Esophagus muscularis mucosa (tissue), 4 donors: ENCODE data around the gene BCHE. TPM values are rescaled to one million over a fixed set of nuclear protein-coding genes. Genes with fewer than 3 reads are reported as not detected.

ENCODE experiments used
- DNase-seq: peaks from one replicate; pipeline ENCODE4 v3.0.0-alpha.2; 2017; ENCODE audit errors: extremely low spot score
- H3K27ac ChIP-seq, 4 donors: fragments of 200-600 bp; sonication (generic); replicated peaks in 1 of 4; 1 replicate in 3 of 4; 2 replicates in 1 of 4; pipeline ENCODE4 v1.5.1; 2016 to 2019; ENCODE audit warnings: mild to moderate bottlenecking in 1 of 4
- H3K27me3 ChIP-seq, 4 donors: fragments of 200-600 bp; sonication (generic); one replicate each; pipeline versions ENCODE4 v1.5.1 to v1.6.0; 2016 to 2019
- H3K36me3 ChIP-seq, 4 donors: fragments of 200-600 bp; sonication (generic); one replicate each; pipeline ENCODE4 v1.5.1; 2016 to 2019
- H3K4me1 ChIP-seq, 4 donors: fragments of 200-600 bp; sonication (generic); one replicate each; pipeline ENCODE4 v1.5.1; 2016 to 2019
- H3K4me3 ChIP-seq, 4 donors: fragments of 200-600 bp; sonication (generic); 1 replicate in 2 of 4; 2 replicates in 2 of 4; pipeline ENCODE4 v1.5.1; 2016 to 2019; ENCODE audit warnings: mild to moderate bottlenecking in 4 of 4, moderate library complexity in 1 of 4
- H3K9me3 ChIP-seq, 4 donors: fragments of 200-600 bp; sonication (generic); 1 replicate in 3 of 4; 2 replicates in 1 of 4; pipeline ENCODE4 v1.5.1; 2016 to 2019
- EP300 ChIP-seq: sonication (generic); formaldehyde crosslinking; IDR thresholded peaks from one replicate; pipeline ENCODE4 v1.6.1; 2017; ENCODE audit warnings: antibody characterized with exemption
- POLR2A ChIP-seq: fragments of 450-650 bp; IDR thresholded peaks from one replicate; pipeline ENCODE4 v1.6.1; 2017; ENCODE audit warnings: antibody characterized with exemption, moderate library complexity, mild to moderate bottlenecking, low read depth
- POLR2AphosphoS5 ChIP-seq, 2 donors: sonication (generic); formaldehyde crosslinking; IDR thresholded peaks; one replicate each; pipeline ENCODE4 v1.6.1; 2017; ENCODE audit warnings: antibody characterized with exemption in 2 of 2
- WGBS: methylation state at CpG from one replicate; pipeline ENCODE4 v1.1.5; 2018; 5-methylcytosine and 5-hydroxymethylcytosine counted together
- intact Hi-C: fragments of 100-400 bp; cut with DNase I; formaldehyde crosslinking; loops from one replicate; pipeline ENCODE4 v1.15.1; 2023
- total RNA-seq, 4 donors: library from RNA; depleted of rRNA; stranded (reverse); fragments of >200 nt; gene quantifications; one replicate each; pipeline versions ENCODE4 v1.1.0 to v1.2.1, GENCODE V29; 2016
- TF ChIP-seq, protein P1 (sequence below), 3 experiments: fragments of 200-600 bp in 2 of 3; fragments of 450-650 bp in 1 of 3; sonication (generic) in 2 of 3; IDR thresholded peaks; one replicate each; pipeline ENCODE4 v1.5.1; 2017 to 2019; ENCODE audit warnings: antibody characterized with exemption in 3 of 3, mild to moderate bottlenecking in 2 of 3, moderate library complexity in 1 of 3

Gene BCHE
- total RNA-seq, 4 donors from 2014 or later: 46.6 to 71.8 (median 49.0) TPM

DNA sequence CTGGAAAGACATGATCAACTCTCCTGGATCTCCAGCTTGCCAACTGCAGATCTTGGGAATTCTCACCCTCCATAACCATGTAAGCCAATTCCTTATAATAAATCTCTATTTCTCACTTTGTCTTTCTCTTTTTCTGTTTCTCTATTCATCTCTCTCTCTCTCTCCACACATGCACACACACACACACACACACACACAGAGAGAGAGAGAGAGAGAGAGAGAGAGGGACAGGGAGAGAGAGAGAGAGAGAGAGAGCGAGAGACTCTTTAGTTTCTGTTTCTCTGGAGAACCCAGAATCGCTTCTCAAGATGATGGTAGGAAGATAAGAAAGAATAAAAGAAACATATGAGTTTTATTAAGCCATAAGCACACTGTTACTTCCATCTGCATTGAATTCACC is 111.9 kb downstream of the BCHE start:
- DNase-seq: no peak
- no peak overlapping the region for H3K4me3 ChIP-seq
- no peaks in the 10 kb centered on the region for H3K36me3 ChIP-seq
- TF ChIP-seq, protein P1, sequence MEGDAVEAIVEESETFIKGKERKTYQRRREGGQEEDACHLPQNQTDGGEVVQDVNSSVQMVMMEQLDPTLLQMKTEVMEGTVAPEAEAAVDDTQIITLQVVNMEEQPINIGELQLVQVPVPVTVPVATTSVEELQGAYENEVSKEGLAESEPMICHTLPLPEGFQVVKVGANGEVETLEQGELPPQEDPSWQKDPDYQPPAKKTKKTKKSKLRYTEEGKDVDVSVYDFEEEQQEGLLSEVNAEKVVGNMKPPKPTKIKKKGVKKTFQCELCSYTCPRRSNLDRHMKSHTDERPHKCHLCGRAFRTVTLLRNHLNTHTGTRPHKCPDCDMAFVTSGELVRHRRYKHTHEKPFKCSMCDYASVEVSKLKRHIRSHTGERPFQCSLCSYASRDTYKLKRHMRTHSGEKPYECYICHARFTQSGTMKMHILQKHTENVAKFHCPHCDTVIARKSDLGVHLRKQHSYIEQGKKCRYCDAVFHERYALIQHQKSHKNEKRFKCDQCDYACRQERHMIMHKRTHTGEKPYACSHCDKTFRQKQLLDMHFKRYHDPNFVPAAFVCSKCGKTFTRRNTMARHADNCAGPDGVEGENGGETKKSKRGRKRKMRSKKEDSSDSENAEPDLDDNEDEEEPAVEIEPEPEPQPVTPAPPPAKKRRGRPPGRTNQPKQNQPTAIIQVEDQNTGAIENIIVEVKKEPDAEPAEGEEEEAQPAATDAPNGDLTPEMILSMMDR (IDR thresholded peaks at IDR 0.05): no peak
- TF ChIP-seq POLR2AphosphoS5 (IDR thresholded peaks at IDR 0.05) (no peak), POLR2A (no peak), EP300 (no peak)
- H3K4me1 ChIP-seq: no peaks in the 10 kb centered on the region
- intact Hi-C loops: no loop called here
- 78% methylated on average over 2 of the region's 2 CpGs for WGBS
- H3K27ac ChIP-seq: no peak overlapping the region
- no peaks in the 10 kb centered on the region for H3K27me3 ChIP-seq
- peaks cover 0 to 5% (median 0%) of the 10 kb centered on the region in 4 donors for H3K9me3 ChIP-seq
